Heart right ventricle (tissue), 16 donors: Measurements from ENCODE around the gene NSD2. TPM values are rescaled to one million over a fixed set of nuclear protein-coding genes. Genes with fewer than 3 reads are reported as not detected.

ENCODE experiments used
- ATAC-seq, 8 donors: fragments of 200-7000 bp; cut with Tn5 transposase; one replicate each; pipeline ENCODE4 v1.9.1; 2020; ENCODE audit warnings: mild to moderate bottlenecking in 8 of 8, moderate library complexity in 8 of 8, moderate number of reproducible peaks in 1 of 8
- DNase-seq, 2 donors: peaks; one replicate each; pipeline ENCODE4 v3.0.0-alpha.2; 2020
- H3K27ac ChIP-seq, 10 donors: fragments of 200-600 bp; sonication (generic) in 2 of 10; one replicate each; pipeline versions ENCODE4 v1.5.0 to v1.8.0; 2020 to 2022; ENCODE audit warnings: mild to moderate bottlenecking in 3 of 10
- H3K27me3 ChIP-seq, 7 donors: fragments of 200-600 bp; one replicate each; pipeline ENCODE4 v1.8.0; 2021 to 2022; ENCODE audit warnings: mild to moderate bottlenecking in 2 of 7
- H3K36me3 ChIP-seq, 9 donors: fragments of 200-600 bp; sonication (generic) in 1 of 9; one replicate each; pipeline versions ENCODE4 v1.5.0 to v1.8.0; 2020 to 2022; ENCODE audit warnings: mild to moderate bottlenecking in 2 of 9
- H3K4me1 ChIP-seq, 9 donors: fragments of 200-600 bp; sonication (generic) in 1 of 9; one replicate each; pipeline versions ENCODE4 v1.5.0 to v1.8.0; 2020 to 2022; ENCODE audit warnings: mild to moderate bottlenecking in 4 of 9
- H3K4me3 ChIP-seq, 10 donors: fragments of 200-600 bp; sonication (generic) in 2 of 10; one replicate each; pipeline versions ENCODE4 v1.5.0 to v1.8.0; 2020 to 2022; ENCODE audit warnings: mild to moderate bottlenecking in 7 of 10, moderate library complexity in 2 of 10
- H3K9me3 ChIP-seq, 11 donors: fragments of 200-600 bp in 10 of 11; sonication (generic) in 2 of 11; one replicate each; pipeline versions ENCODE4 v1.5.0 to v1.8.0; 2013 to 2022; ENCODE audit warnings: mild to moderate bottlenecking in 2 of 11, control low read depth in 1 of 11, moderate library complexity in 1 of 11
- CTCF ChIP-seq, 9 donors: fragments of 200-600 bp; sonication (generic) in 2 of 9; IDR thresholded peaks; one replicate each; pipeline versions ENCODE4 v1.5.0 to v1.8.0; 2021 to 2022; ENCODE audit warnings: antibody characterized with exemption in 9 of 9, mild to moderate bottlenecking in 5 of 9, moderate library complexity in 1 of 9
- WGBS, 2 donors: extraction: QIAGEN DNeasy Blood & Tissue Kit; methylation state at CpG; one replicate each; pipeline ENCODE4 v1.1.7; 2013; ENCODE audit warnings: inconsistent platforms in 1 of 2; 5-methylcytosine and 5-hydroxymethylcytosine counted together
- intact Hi-C, 10 donors: fragments of 100-400 bp; cut with DNase I; formaldehyde crosslinking; loops; one replicate each; pipeline versions ENCODE4 v1.11.1 to v1.14.2; 2022
- polyA plus RNA-seq, 2 donors: library from polyadenylated mRNA; stranded (reverse); fragments of 200-250 nt; gene quantifications; one replicate each; pipeline ENCODE4 v1.2.3, GENCODE V29; 2013
- total RNA-seq, 10 donors: library from RNA; stranded (reverse); fragmentation: NEBNext Ultra II Directional in 3 of 10; extraction: Animal tissue kit (Norgen Biotek cat#: 25700) in 3 of 10; gene quantifications; one replicate each; pipeline versions ENCODE4 v1.2.1 to v1.2.4, GENCODE V29; 2021 to 2023
- donor health status: Arrhythmogenic right ventricular cardiomyopathy.
- donor health status: ischemic (EF 13 %, LVEDD 7.1; RV severe dilation, severe dysfunction).
- donor health status: healthy with polysubstance abuse.
- donor health status: DM: no; HTN: yes; CAD: no.
- donor health status: DM: no; HTN: no; CAD: no.
- donor health status: ischemic (EF 25% LVEDD 6.9; RV normal size, moderate dysfunction).
- donor health status: ischemic (EF 25% LVEDD 5.7; RV mildly dilated, moderate dysfunction).
- donor health status: healthy.
- donor health status: DM: yes; HTN: yes; CAD: no.
- donor health status: Ischemic cardiomyopathy.
- donor health status: ischemic (EF 35%, LVEDD 5.7; RV mildly dilated, moderate dysfunction).
- donor health status: nonischemic (EF 11% LVEDD 7.7; RV severe dilation, severe dysfunction).
- donor health status: DM: yes; HTN: yes; CAD: no.
- donor health status: PGD.
- donor health status: ischemic (EF 29% LVEDD 5.4; RV normal size, mild dysfunction).
- donor health status: nonischemic (EF 23%, LVEDD 6.1; RV moderate dilation, normal function).

The NSD2 gene
- total and polyA plus RNA-seq, 12 donors: 7.7 to 64.4 (median 44.5) TPM

GRCh38 chr4:1850276-1850675 is 20.9 kb upstream of the NSD2 start:
- peak overlapping the region in 1 of 10 donors; percentile 66 for H3K27ac ChIP-seq
- 78 to 83% methylated on average over 10 of the region's 10 CpGs for WGBS, 2 donors
- peak in 1 of 8 donors; percentile 39 for ATAC-seq
- TF ChIP-seq CTCF (IDR thresholded peaks at IDR 0.05): no peak
- intact Hi-C loops: loop anchor here in 1 of 10 donors (10.0 kb wide), 1 partner anchor 55 kb away; no protein-coding TSS in a partner anchor
- no peaks in the 10 kb centered on the region for H3K9me3 ChIP-seq
- no peak overlapping the region for H3K4me3 ChIP-seq
- H3K36me3 ChIP-seq: peaks cover 0 to 35% (median 0%) of the 10 kb centered on the region in 9 donors
- no peaks in the 10 kb centered on the region for H3K27me3 ChIP-seq
- no peak for DNase-seq
- H3K4me1 ChIP-seq: peaks cover 8 to 54% (median 37%) of the 10 kb centered on the region in 9 donors

- peaks cover 8 to 55% (median 38%) of the 10 kb centered on the region in 9 donors for H3K4me1 ChIP-seq
- H3K36me3 ChIP-seq: peaks cover 0 to 26% (median 0%) of the 10 kb centered on the region in 9 donors
- no peaks in the 10 kb centered on the region for H3K9me3 ChIP-seq
- H3K27me3 ChIP-seq: no peaks in the 10 kb centered on the region
- no peak for TF ChIP-seq CTCF (IDR thresholded peaks at IDR 0.05)
- no peak for DNase-seq
- H3K4me3 ChIP-seq: no peak overlapping the region
- peak overlapping the region in 7 of 10 donors; percentile 13 to 69 (median 48) for H3K27ac ChIP-seq
- ATAC-seq: peak in 1 of 8 donors; percentile 24
- intact Hi-C loops: loop anchor here in 1 of 10 donors (10.0 kb wide), 1 partner anchor 54 kb away; no protein-coding TSS in a partner anchor
- 50 to 63% methylated on average over 11 of the region's 11 CpGs for WGBS, 2 donors
Observed at GRCh38 chr4:1851160-1851559, 20.0 kb upstream of the NSD2 start.

- H3K9me3 ChIP-seq: no peaks in the 10 kb centered on the region
- peaks cover 0 to 20% (median 0%) of the 10 kb centered on the region in 9 donors for H3K36me3 ChIP-seq
- ATAC-seq (peak in 4 of 8 donors; percentile 29 to 55 (median 53)), DNase-seq (peak; percentile 56 to 62)
- H3K27me3 ChIP-seq: no peaks in the 10 kb centered on the region
- no peak for TF ChIP-seq CTCF (IDR thresholded peaks at IDR 0.05)
- H3K4me3 ChIP-seq: no peak overlapping the region
- WGBS, 2 donors: 61 to 71% methylated on average over 16 of the region's 16 CpGs
- peaks cover 8 to 58% (median 41%) of the 10 kb centered on the region in 9 donors for H3K4me1 ChIP-seq
- H3K27ac ChIP-seq: peak overlapping the region in 8 of 10 donors; percentile 13 to 69 (median 53)
- intact Hi-C loops: loop anchor here in 1 of 10 donors (10.0 kb wide), 1 partner anchor 53 kb away; no protein-coding TSS in a partner anchor
Observed at GRCh38 chr4:1851575-1852410, 19.4 kb upstream of the NSD2 start.

- no peak for DNase-seq
- TF ChIP-seq CTCF (IDR thresholded peaks at IDR 0.05): no peak
- Histone ChIP-seq H3K27me3 (no peaks in the 10 kb centered on the region), H3K9me3 (no peaks in the 10 kb centered on the region), H3K27ac (peak overlapping the region in 1 of 10 donors; percentile 30), H3K4me1 (peaks cover 8 to 68% (median 51%) of the 10 kb centered on the region in 9 donors), H3K4me3 (no peak overlapping the region), H3K36me3 (peaks cover 0 to 7% (median 0%) of the 10 kb centered on the region in 9 donors)
- WGBS, 2 donors: 81 to 86% methylated on average over 9 of the region's 9 CpGs
- no peak for ATAC-seq
- intact Hi-C loops: loop anchor here in 1 of 10 donors (10.0 kb wide), 1 partner anchor 52 kb away; no protein-coding TSS in a partner anchor
Observed at GRCh38 chr4:1852904-1853623, 18.1 kb upstream of the NSD2 start.
